ENCODE measurements around the gene LRRC8D.

Gene LRRC8D

DNA sequence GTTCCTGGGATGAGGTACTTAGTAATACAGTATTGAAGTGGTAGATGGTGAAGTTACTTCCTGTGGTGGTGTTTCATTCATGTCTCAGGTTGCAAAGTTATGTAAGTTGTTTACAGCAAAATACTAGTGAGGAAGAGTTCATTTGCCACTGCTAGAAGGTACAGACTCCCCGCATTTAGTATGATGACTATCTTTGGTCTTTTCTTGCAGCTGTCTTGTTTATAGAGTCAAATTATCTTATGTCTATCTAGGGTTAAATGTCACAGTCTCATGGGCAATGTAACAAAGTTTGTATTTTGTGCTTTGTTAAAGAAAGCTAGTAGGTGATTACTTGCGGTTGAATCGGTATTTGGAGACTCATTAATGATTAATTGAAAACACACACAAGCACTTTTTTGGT lies 50.2 kb downstream of the LRRC8D start:
- no peak for DNase-seq (ENCODE audit: low read depth)

DNA sequence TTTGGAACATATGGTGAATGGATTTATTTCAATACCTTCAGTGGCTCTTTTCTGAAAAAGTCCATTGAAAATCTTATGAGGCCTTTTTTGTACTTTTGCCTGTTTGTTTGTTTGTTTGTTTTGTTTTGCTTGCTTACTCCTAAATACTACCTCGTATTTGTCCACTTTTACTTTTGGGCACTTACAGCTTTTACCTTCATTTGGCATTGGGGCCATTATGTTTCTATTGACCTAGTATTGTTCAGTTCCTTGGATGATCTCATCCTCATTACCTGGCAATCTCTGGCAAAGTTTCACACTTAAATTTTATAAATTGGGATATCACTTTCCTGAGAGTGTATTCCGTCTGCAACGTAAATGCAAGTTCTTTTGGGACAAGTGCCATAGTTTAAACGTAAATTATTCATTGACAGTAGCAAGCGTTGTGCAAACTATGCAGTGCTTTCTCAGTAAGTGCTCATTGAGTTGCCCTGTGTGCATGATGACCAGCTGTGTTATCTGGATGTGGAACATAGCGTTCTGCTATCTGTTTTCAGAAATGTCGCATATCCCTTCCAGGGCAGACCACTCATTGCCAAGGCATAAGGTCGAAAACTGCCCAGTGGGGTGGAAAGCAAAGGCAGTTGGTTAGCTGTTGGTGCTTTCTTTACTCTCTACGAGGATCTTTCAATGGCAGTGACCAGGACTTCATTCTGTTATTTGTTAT lies 51.1 kb downstream of the LRRC8D start:
- no peak for DNase-seq (ENCODE audit: low read depth)

GRCh38 chr1:89872567-89872966 lies 51.7 kb downstream of the LRRC8D start:
- DNase-seq (ENCODE audit: low read depth): no peak

DNA sequence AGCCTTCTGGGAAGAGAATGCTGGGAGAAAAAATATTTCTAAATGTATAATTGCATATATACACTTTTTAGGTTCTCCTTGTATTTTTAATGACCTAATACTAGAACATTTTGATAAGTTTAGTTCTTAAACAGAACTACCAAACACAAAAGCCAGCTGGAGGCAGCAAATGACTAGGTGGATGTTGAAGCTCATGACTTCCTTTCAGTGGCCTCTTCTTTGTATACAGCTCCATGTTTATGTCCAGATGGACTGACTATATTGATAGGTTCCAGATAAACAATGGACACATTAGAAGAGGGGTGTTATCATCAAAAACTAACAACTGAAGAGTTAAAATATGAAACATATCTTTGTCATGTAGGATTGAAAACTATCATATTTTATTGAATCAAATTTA lies 52.5 kb downstream of the LRRC8D start:
- DNase-seq (ENCODE audit: low read depth): no peak

DNA sequence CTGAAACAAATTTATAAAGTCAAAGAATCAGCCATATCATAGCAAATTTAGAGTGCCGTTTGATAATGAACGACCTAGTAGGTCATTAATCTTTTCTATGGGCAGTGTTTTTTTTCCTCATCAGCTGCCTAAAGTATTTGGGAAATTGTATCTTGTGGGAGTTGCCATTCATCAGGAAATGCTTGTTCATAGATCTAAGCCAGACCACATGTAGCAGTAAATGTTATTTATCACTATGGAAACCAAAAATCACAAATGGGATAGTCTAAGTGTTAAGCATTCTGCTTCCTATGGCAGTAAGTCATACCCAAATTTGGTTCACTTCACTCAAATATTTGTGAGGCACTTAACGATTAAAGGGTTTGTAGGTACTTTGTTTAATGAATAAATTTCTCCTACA lies 52.9 kb downstream of the LRRC8D start:
- no peak for DNase-seq (ENCODE audit: low read depth)

- DNase-seq (ENCODE audit: low read depth): no peak
These were observed 55.6 kb downstream of the LRRC8D start for GRCh38 chr1:89876463-89876862.

DNA sequence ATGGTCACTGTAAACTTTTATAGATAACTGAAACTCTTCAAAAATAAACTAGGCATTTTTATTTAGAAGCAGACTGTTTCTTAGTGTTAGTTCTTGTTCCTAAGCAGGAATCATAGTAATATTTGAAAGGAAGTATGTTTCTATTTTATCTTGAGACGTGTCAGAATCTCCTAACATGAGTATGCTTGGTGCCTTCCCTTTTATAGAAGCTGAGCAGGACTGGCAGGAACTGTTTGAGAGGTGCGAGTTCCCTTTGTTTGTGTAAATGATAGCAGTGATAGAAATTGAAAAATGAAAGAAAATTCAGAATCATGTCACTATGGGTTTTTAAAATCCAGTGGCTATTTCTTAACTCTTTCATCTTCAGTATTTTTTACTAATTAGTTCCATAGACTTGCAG lies 56.9 kb downstream of the LRRC8D start:
- no peak for DNase-seq (ENCODE audit: low read depth)

DNA sequence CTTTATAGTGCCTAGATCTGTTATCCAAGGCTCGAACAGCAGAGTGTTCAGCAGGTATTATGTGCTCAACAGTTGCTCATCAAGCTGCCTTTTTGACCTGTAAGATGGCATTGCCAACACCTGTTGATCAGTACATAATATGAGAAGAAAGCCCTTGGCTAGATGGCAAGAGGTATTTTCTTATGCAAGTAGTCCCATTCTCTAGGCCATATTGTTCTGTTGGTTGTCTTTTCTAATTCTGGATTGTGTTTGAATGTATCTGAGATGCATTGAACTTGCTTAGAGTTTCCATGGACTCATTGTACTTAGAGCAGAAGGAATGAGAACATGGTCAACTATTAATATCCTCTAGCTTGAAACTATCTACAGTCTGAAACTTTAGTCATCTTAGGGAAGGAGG lies 57.4 kb downstream of the LRRC8D start:
- no peak for DNase-seq (ENCODE audit: low read depth)

- DNase-seq (ENCODE audit: low read depth): no peak
These were observed 59.8 kb downstream of the LRRC8D start for GRCh38 chr1:89880679-89881078.

GRCh38 chr1:89881415-89882058 lies 60.7 kb downstream of the LRRC8D start:
- DNase-seq (ENCODE audit: low read depth): no peak

DNA sequence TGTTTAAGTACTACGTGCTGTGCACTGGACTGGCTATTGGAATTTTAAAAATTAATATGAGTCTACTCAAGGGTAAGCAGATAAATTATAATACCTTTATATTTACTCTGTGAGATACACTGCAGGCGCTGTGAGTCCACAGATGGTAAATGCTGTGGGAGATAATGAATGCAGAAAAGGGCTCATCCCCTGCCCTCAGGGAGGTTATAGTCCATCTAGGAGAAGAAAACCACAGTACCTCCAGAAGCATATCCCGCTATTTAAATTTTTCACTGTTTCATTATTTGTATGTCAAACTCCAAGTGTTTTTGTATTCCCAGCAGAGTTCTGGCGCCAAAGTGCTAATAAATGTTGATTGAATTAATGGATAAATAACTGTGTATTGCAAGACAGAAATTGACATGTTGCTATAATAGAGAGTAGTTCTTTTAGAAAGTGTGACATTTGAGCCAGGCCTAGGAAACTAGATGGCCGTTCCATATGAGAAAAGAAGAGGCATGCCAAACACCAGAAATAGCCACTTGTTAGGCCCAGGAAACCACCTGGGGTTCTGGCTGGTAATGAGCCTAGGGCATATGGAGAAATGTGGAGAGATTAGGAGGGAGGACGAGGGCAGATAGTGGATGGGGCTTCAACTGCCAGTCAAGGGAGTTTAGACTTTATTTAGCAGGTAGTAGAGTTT lies 61.7 kb downstream of the LRRC8D start:
- DNase-seq (ENCODE audit: low read depth): no peak

DNA sequence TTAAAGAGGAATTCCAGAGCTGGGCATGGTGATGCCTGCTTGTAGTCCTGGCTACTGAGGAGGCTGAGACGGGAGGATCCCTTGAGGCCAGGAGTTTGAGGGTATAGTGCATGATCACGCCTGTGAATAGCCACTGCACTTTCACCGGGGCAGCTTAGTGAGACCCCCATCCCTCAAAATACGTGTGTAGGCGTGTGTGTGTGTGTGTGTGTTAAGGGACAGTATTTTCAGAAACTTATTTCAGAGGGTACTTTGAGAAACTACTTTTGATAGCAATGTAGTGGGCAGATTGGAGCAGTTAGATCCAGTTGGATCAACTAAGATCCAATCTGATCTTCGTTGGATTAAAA lies 62.2 kb downstream of the LRRC8D start:
- DNase-seq (ENCODE audit: low read depth): no peak

DNA sequence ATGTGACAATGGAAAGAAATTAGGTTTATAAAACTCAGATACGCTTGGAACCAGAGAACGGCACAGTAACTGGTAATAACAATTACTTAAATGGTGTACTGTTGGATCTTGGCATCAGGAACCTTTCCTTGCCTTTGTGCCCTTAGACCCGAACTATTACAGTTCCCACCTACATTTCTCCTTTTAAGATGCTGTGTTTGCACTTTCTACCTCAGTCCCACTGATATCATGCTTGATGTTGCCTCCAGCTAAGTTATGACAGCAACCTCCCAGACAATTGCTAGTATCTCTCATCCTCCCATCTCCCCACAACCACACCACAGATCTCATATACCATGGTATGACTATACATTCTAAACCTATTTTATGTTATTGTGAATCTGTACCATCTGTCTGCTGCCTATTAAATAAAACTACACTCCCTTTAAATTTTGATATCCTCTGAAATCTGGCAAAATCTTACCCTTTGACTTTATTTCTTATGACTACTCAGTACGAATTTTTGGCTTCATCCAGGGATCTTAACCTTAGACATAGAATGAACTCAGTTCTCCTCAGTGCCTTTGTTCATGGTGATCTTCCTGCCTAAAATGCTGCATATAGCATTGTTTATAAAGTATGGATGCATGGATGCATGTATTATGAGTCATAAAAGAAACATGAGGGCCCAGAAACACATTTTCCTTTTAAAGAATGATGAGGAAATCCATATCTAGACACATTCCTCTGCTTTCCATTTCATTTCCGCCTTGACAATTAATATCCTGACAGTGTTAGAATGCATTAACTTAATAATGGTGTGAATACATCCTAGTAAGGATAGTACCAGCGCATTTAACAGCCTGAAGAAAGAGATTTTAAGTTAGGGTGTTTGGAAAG lies 64.1 kb downstream of the LRRC8D start:
- DNase-seq (ENCODE audit: low read depth): no peak

GRCh38 chr1:89887270-89887669 lies 66.4 kb downstream of the LRRC8D start:
- DNase-seq (ENCODE audit: low read depth): no peak

GRCh38 chr1:89887713-89888112 lies 66.9 kb downstream of the LRRC8D start:
- no peak for DNase-seq (ENCODE audit: low read depth)

- no peak for DNase-seq (ENCODE audit: low read depth)
These were observed 67.9 kb downstream of the LRRC8D start for GRCh38 chr1:89888480-89889322.

GRCh38 chr1:89889323-89889615 lies 68.4 kb downstream of the LRRC8D start:
- DNase-seq (ENCODE audit: low read depth): no peak

- DNase-seq (ENCODE audit: low read depth): no peak
These were observed 69.4 kb downstream of the LRRC8D start for GRCh38 chr1:89890085-89890752.

- no peak for DNase-seq (ENCODE audit: low read depth)
These were observed 72.0 kb downstream of the LRRC8D start for GRCh38 chr1:89892816-89893215.

- no peak for DNase-seq (ENCODE audit: low read depth)
These were observed 73.7 kb downstream of the LRRC8D start for GRCh38 chr1:89894210-89895201.
